ENCODE measurements around the gene MGARP.
"Not testable (repeated sequence)": the region's sequence is repeated elsewhere in the genome, so short reads cannot be mapped to it uniquely, and the experiment has no call there.

The MGARP gene

GRCh38 chr4:139279760-139280620 is at the start of gene MGARP:
TSS of gene MGARP (minus strand) at chr4:139280225. CDS start at chr4:139280158, 67 bp downstream.
- no peak for DNase-seq (ENCODE audit: low spot score)

DNA sequence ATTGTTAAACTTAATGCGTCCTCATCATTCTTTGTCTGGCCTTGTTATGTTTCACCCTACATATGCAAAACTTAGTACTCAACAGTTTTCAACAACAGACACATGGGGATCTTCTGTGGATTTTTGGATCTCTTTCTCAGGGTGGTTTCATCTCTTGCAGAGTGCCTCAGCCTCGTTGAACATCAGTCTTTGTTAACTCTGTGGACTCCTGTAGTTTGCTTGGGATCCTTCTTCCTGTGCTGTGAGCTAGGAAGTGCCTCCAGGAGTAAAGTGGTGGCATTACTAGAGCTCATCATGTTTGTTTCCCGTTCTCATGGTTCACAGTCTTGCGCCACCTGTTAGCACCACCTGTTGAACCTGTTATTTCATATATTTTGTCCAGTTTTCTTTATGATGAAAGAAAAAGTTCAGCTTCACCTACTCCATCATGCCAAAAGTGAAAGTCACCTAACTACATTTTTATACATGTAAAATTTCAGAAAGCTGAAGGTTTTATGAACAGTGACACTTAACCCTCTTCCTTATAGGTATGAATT is 49.7 kb upstream of the MGARP start:
- no peak for DNase-seq (ENCODE audit: low spot score)

GRCh38 chr4:139324620-139325019 is 44.6 kb upstream of the MGARP start:
- no peak for DNase-seq (ENCODE audit: low spot score)

DNA sequence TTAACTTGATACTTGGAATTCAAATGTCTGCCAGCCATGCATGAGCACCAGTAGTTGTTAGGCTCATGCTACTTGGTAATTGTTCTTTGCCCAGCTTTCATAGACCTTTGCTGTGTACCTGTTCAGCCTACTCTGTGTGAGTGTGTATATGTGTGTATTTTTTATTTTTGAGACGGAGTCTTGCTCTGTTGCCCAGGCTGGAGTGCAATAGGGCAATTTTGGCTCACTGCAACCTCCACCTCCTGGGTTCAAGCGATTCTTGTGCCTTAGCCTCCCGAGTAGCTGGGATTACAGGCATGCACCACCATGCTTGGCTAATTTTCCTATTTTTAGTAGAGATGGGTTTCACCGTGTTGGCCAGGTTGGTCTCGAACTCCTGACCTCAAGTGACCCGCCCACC is 42.5 kb upstream of the MGARP start:
- not testable (repeated sequence) for DNase-seq (ENCODE audit: low spot score)

GRCh38 chr4:139322070-139322469 is 42.0 kb upstream of the MGARP start:
- not testable (repeated sequence) for DNase-seq (ENCODE audit: low spot score)

DNA sequence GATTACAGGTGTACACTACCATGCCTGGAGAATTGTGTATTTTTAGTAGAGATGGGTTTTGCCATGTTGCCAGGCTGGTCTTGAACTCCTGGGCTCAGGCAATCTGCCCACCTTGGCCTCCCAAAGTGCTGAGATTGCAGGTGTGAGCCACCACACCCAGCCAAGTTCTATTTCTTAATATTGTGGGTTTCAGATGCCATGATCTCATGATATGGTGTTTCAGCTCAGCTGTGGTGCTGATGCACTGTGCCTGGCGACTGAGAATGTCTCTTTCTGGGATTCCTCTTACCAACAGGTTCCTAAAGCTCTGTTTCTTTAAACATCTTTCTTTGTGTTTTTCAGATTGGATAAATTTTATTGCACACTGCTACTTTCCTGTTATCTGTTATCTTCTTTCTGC is 39.5 kb upstream of the MGARP start:
- no peak for DNase-seq (ENCODE audit: low spot score)

DNA sequence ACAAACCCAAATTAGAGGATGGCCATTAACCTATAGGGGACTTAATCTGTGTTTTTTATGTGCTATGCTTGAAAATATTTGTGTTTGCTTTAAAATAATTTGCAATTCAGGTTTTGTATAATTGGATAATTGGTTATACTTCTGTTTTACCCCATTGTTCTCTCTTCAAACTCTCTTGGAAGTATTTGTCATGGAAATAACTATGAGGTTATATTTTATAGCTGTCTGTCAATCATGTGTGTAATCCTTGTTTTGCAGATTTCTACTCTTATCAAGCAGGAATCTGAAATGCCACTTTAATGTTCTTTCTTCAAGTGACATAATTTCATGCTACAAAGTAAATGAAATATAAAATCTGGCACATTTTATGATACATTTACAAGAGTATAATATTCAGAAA is 37.6 kb upstream of the MGARP start:
- no peak for DNase-seq (ENCODE audit: low spot score)

DNA sequence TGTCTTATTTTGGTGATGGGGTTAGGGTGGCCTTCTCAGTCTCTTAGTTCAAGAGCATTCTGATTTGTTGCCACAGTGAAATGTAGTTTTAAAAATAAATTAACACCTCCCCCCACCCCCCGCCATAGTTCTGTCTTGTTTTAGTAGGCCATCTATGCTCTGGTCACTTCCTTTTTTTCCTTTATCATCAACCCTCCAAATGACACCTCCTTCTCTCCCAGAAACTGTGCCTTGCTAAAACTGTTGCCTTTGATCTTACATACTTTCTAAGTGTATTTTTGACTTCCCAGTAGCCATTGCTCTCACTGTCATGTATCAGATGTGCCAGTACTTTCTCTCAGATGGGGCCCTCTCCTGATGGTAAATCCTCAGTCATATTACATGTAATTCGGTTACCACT is 36.7 kb upstream of the MGARP start:
- DNase-seq (ENCODE audit: low spot score) = no peak

DNA sequence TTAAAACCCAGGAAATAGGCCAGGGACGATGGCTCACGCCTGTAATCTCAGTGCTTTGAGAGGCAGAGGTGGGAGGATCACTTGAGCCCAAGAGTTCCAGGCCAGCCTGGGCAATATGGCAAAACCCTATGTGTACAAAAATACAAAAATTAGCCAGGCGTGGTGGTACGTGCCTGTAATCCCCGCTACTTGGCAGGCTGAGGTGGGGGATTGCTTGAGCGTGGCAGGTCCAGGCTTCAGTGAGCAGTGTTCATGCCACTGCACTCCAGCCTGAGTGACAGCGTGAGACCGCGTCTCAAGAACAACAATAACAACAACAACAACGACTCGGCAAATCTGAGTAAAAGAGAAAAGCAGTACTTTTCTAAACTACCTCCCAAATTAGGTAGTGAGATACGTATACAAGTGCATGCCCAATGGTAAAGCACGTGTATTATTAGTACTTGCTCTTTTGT is 35.2 kb upstream of the MGARP start:
- peak; percentile 34 for DNase-seq (ENCODE audit: low spot score)

DNA sequence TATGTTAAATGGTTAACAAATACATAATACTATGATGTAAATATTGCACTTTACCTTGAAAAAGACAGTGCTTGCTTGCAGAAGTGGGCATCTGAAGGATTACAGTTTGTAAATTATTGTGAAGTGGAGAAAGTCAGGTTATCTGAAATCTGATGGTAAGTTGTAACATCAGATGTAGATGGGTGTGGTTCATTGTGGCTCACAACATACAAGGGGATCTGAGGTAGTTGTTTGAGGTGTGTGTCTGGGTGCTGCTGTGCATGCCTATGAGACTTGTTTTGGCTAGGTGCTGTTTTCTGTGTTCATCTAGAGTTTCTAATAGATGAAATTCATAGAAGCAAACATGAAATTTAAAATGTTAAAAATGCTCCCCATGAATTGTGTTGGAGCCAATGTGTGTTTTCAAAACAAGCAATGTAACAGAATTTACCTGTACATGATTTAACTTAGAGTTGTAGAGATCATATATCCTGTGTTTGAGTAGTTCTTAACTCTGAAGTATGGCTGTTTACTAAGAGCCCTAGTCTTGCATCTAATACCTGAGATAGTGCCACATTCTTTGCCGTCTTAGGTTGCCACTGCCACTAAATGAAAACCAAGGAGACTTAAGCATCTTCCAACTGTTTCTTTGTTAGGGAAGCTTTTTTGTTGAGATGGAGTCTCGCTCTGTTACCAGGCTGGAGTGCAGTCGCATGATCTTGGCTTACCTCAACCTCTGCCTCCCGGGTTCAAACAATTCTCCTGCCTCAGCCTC is 34.2 kb upstream of the MGARP start:
- DNase-seq (ENCODE audit: low spot score) = no peak

DNA sequence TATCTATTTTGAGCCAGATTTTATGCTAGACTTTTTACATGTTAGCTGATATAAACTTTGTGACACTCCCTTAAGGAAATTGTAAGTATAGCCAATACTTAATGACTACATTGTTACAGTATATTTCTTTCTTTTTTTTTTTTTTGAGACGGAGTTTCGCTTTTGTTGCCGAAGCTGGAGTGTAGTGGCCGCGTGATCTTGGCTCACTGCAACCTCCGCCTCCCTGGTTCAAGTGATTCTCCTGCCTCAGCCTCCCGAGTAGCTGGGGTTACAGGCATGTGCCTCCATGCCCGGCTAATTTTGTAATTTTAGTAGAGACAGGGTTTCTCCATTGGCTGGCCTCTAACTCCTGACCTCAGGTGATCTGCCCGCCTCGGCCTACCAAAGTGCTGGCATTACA is 33.4 kb upstream of the MGARP start:
- DNase-seq (ENCODE audit: low spot score) = not testable (repeated sequence)

DNA sequence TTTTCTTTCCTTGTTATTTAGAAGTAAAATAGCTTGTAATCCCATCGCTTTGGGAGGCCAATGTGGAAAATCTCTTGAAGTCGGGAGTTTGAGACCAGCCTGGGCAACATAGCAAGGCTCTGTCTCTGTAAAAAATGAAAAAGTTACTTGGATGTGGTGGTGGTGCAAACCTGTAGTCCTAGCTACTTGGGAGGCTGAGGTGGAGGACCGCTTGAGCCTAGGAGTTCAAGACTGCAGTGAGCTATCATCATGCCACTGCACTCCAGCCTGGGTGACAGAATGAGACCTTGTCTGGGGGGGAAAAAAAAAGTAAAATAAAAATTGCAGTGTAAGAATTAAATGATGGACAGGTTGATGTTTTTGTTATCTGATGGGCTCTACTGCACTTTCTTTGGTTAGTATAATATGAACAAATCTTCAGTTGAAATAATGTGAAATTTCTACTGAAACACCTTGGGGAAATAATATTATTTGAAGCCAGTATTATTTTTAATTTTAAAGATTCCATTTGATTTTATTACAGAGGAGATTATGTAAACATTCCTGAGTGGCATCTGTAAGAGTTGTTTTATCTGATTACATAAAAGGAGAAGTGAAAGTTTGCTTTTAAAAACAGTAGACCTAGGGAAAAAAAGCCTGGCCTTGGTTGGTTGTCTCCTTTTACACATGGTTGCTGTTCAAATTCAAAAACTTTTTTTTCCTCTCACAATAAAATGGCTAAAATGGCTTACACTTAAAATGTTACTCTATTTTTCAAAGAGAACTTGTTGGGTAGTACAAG is 32.7 kb upstream of the MGARP start:
- DNase-seq (ENCODE audit: low spot score) = no peak

- no peak for DNase-seq (ENCODE audit: low spot score)
These were observed 31.9 kb upstream of the MGARP start for GRCh38 chr4:139311909-139312308.

DNA sequence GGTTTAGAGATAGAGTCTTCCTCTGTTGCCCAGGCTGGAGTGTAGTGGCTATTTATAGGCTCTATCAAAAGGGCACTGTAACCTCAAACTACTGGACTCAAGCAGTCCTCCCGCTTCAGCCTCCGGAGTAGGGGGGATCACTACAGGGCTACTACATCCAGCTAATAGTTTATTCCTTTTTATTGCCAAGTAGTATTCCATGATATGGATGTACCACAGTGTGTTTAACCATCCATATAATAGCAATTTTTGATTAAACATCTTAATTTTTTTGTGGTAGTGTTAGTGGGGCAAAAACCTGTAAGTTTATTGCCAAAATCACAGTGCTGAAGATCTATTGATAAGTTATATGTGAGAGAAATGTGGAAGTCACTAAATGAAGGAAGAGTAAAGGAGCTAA is 24.9 kb upstream of the MGARP start:
- DNase-seq (ENCODE audit: low spot score) = no peak

DNA sequence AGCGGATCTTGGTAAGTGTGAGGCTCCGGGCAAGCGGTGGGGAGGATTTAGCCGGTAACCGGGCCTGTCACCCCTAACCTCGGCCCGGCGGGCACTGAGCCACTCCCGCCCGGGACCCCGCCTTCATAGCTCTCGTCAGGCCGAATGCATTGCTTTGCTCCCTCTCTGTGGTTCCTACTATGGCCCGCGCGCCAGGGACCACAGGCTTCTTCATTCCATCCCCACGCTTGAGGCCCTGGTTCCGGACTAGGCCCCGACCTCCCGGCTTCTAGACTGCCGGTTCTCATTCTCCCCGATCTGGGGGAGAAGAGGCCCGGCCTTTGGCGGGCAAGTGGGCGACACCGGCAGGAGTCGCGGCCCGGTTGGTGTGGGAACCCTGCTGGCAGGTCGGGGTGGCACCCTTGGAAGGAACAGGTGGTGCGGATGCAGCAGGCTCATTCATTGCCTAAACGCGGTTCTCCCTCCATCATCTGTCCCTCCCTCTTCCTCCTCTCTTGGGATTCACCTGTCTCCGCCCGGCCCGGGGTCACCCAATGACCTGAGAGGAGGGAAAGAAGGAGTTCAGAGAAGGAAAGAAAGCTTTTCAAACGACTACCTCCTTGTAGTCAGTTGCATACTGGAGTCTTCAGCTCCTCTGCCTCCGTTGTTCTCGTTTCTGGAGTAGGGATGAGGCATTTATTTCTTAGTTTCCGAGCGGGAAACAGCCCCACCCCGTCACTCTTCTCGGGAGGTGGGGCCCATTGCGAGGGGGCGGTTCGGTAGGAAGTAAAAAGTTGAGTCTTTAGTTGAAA is 22.0 kb upstream of the MGARP start, which contains the start of gene NDUFC1:
Gene NDUFC1 (minus strand): TSS at position 657 of the 791 bp plus-strand sequence. CDS start 6,679 bp downstream, outside the sequence.
- DNase-seq (ENCODE audit: low spot score) = peak; percentile 44

- peak; percentile 98 for DNase-seq (ENCODE audit: low spot score)
These were observed 21.2 kb upstream of the MGARP start, which contains the start of gene NAA15 for GRCh38 chr4:139301113-139301820. TSS of gene NAA15 (plus strand) at chr4:139301505. CDS start at chr4:139301778, 273 bp downstream.

DNA sequence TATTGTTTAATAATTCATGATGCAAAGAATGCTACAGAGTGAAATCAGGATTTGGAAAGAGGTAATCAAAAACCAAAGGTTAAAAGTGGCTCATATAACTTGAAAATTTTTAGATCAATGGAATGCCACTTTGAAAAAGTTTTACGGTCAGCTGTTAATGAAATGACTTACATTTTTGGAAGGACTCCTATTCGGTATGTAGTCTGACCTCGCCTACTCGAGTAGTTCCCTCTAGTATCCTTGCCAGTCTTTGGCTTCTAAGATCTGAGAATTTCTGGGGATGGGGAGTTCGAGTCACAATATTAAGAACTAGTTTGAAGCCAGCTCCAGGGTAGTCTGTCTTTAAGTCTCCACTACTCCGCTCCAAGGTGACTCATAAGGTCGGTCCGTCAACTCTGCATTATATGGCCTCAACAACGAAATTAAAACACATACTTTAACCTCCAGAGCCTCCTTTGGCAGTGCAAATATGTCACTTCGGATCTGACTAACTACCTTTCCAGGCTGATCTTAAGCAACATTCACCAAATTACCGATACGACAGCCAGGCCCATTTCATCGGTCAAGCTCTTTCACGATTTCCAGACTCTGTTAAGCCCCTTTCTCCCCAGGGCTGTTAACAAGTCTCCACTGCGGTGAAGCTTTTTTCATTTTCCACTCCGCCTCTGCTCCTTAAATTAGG is 20.5 kb upstream of the MGARP start:
- DNase-seq (ENCODE audit: low spot score) = peak; percentile 60

DNA sequence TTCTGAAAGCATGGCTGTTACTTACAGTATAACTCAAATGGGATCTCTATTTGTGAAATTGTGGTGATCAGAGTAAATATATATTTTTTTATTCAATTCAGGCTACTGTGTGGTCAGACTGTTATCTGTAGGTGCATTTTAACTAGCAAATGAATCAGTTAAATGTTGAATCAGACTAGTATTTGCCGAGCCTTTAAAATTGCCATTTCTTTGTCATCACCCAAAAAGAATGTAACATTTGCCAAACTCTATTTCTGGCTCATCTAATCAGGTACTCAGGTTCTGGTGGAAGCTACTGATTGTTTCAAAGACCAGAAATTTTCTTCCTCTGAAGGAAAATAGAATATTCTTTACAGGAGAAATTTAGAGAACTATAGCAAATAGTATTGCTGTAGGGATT is 19.5 kb upstream of the MGARP start:
- DNase-seq (ENCODE audit: low spot score) = no peak

DNA sequence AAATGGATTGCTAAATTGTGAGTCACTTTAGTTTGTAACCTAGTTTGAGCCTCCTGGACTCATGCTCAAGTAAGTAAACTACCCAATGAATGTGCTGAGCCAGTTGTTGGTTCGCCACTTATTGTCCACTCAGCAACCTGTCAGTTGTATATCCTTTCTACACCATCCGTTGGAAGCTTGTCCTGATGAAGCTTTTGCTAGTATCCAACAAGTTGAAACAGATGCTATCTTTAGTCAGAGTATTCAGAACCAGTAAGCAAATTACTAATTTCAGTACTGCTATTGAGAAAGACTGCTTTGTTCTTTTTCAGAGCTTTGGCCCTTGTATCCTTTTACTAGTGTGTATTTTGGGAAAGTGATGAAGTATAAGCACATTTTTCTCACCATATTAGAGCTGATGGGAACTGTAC is 17.0 kb upstream of the MGARP start:
- no peak for DNase-seq (ENCODE audit: low spot score)

- no peak for DNase-seq (ENCODE audit: low spot score)
These were observed 15.9 kb upstream of the MGARP start for GRCh38 chr4:139295942-139296299.

Data from hematopoietic multipotent progenitor cell treated with erythropoietin and hydrocortisone succinate and interleukin-3 and kit ligand, for 15 days (in vitro differentiated cells).